SJCRH30 (cell line): ENCODE measurements around the gene ETV6. TPM values are rescaled to one million over a fixed set of nuclear protein-coding genes. Genes with fewer than 3 reads are reported as not detected.

Experiments used
- DNase-seq, 2 experiments: peaks; one replicate each; pipeline ENCODE4 v3.0.0-alpha.2; 2015 to 2020
- H3K27ac ChIP-seq: fragments of 250-450 bp; sonication (Bioruptor Pico); 2 replicates; pipeline ENCODE4 v1.5.1; 2020; ENCODE audit warnings: mild to moderate bottlenecking, moderate library complexity
- H3K27me3 ChIP-seq: fragments of 250-450 bp; sonication (Bioruptor Pico); 2 replicates; pipeline ENCODE4 v1.5.1; 2020; ENCODE audit warnings: mild to moderate bottlenecking, moderate library complexity
- H3K36me3 ChIP-seq: fragments of 250-450 bp; sonication (Bioruptor Pico); 2 replicates; pipeline ENCODE4 v1.5.1; 2020; ENCODE audit warnings: mild to moderate bottlenecking, moderate library complexity
- H3K4me1 ChIP-seq: fragments of 250-450 bp; sonication (Bioruptor Pico); 2 replicates; pipeline ENCODE4 v1.5.1; 2020; ENCODE audit warnings: mild to moderate bottlenecking, moderate library complexity
- H3K4me3 ChIP-seq: fragments of 250-450 bp; sonication (Bioruptor Pico); 2 replicates; pipeline ENCODE4 v1.5.1; 2020; ENCODE audit warnings: mild to moderate bottlenecking, moderate library complexity
- H3K9me3 ChIP-seq: fragments of 250-450 bp; sonication (Bioruptor Pico); replicated peaks from 2 replicates; pipeline ENCODE4 v1.5.1; 2020; ENCODE audit warnings: mild to moderate bottlenecking, moderate library complexity
- total RNA-seq: library from RNA; depleted of rRNA; stranded (reverse); fragments of >200 nt; shearing (Covaris generic); gene quantifications from 2 replicates; pipeline ENCODE4 v1.2.3, GENCODE V29; 2014

The ETV6 gene
- total RNA-seq, 1 experiment from 2014 or later: 5.6 TPM

DNA sequence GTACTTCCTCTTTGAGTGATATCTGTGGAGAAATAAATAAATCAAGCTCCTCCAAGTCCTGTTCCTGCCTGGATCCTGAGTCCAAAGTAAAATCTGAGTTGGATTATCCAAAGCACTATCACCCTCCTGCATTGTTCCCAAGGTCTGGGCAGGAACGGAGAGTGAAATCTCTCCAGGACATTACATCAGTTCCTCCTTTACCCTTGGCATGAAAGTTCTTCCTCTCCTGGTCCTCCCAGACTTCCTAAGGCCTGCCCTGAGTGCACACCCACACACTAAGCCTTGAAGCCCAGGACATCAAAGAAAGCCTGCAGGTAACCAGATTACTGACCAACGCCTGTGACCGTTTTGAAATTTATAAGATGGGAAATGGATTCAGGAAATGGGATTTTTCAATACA lies 214.5 kb downstream of the ETV6 start:
- no peak for DNase-seq
- H3K36me3 ChIP-seq: no peaks in the 10 kb centered on the region; the same call in 1 of the 2 replicates
- 0 out of 2 replicates have a peak, but pooled peaks cover 3% of the 10 kb centered on the region for H3K9me3 ChIP-seq
- H3K4me1 ChIP-seq: no peaks in the 10 kb centered on the region
- H3K27ac ChIP-seq: no peak overlapping the region
- H3K4me3 ChIP-seq: no peak overlapping the region
- H3K27me3 ChIP-seq: no peaks in the 10 kb centered on the region

GRCh38 chr12:11865824-11866223 lies 216.3 kb downstream of the ETV6 start:
- no peaks in the 10 kb centered on the region for H3K27me3 ChIP-seq
- DNase-seq: no peak
- H3K36me3 ChIP-seq: no peaks in the 10 kb centered on the region; the same call in 1 of the 2 replicates
- H3K27ac ChIP-seq: no peak overlapping the region
- H3K4me1 ChIP-seq: no peaks in the 10 kb centered on the region
- H3K4me3 ChIP-seq: no peak overlapping the region
- H3K9me3 ChIP-seq: 0 out of 2 replicates have a peak, but pooled peaks cover 3% of the 10 kb centered on the region

DNA sequence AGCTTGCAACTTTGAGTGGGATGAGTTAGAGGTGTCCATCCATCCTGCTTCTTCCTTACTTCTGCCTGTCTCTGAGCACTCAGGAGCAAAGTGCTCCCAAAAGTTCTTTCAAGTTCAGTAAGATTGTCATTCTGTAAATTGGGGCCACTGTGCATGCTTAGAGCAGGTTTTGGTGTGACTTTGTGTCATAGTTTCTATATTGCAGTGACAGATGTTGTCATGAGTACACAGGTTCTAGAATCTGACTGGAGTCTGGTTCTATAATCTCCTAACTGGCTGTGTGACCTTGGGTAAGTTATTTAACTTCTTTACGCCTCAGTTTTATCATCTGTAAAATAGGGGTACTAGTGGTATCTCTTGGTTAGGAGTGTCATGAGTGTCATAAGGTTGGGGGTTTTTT lies 218.6 kb downstream of the ETV6 start:
- H3K9me3 ChIP-seq: 0 out of 2 replicates have a peak, but pooled peaks cover 3% of the 10 kb centered on the region
- H3K27me3 ChIP-seq: no peaks in the 10 kb centered on the region
- H3K4me1 ChIP-seq: no peaks in the 10 kb centered on the region
- no peak overlapping the region for H3K27ac ChIP-seq
- DNase-seq: no peak
- no peak overlapping the region for H3K4me3 ChIP-seq
- H3K36me3 ChIP-seq: no peaks in the 10 kb centered on the region; the same call in 1 of the 2 replicates

- Histone ChIP-seq H3K4me3 (no peak overlapping the region), H3K36me3 (no peaks in the 10 kb centered on the region; the same call in 1 of the 2 replicates), H3K27ac (no peak overlapping the region), H3K27me3 (no peaks in the 10 kb centered on the region), H3K4me1 (no peaks in the 10 kb centered on the region), H3K9me3 (0 out of 2 replicates have a peak, but pooled peaks cover 3% of the 10 kb centered on the region)
- DNase-seq: no peak
Measured at GRCh38 chr12:11869406-11869805, 219.9 kb downstream of the ETV6 start.

- Histone ChIP-seq H3K4me3 (no peak overlapping the region), H3K27me3 (no peaks in the 10 kb centered on the region), H3K4me1 (no peaks in the 10 kb centered on the region), H3K27ac (no peak overlapping the region), H3K36me3 (no peaks in the 10 kb centered on the region; the same call in 1 of the 2 replicates), H3K9me3 (0 out of 2 replicates have a peak, but pooled peaks cover 3% of the 10 kb centered on the region)
- DNase-seq: no peak
Measured at GRCh38 chr12:11870041-11870451, 220.6 kb downstream of the ETV6 start.

DNA sequence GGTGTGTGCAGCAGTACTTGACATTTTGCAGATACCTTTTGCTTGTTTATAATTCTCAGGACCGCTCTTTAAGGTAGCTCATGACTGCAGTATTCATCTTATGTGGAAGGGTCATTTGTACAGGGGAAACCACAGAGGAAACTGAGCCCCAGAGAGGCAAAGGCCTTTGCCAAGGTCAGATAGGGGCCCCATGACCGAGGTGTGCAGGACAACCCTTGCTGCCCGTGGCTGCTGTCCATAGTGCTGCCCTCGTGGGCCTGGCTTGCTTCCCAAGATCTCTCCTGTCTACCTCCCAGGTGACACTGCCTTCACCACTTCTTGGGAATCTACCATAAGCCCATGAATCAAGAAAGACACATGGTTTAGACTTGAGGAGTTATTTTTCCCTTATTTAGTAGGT lies 222.6 kb downstream of the ETV6 start:
- Histone ChIP-seq H3K9me3 (no peaks in the 10 kb centered on the region), H3K27me3 (no peaks in the 10 kb centered on the region), H3K4me1 (no peaks in the 10 kb centered on the region), H3K27ac (no peak overlapping the region), H3K36me3 (no peaks in the 10 kb centered on the region; the same call in 1 of the 2 replicates), H3K4me3 (no peak overlapping the region)
- no peak for DNase-seq

GRCh38 chr12:11875414-11875935 lies 226.0 kb downstream of the ETV6 start:
- peaks cover 8% of the 10 kb centered on the region; the same call in 1 of the 2 replicates for H3K4me1 ChIP-seq
- no peak for DNase-seq
- no peaks in the 10 kb centered on the region; the same call in 1 of the 2 replicates for H3K36me3 ChIP-seq
- H3K27ac ChIP-seq: no peak overlapping the region
- no peaks in the 10 kb centered on the region for H3K27me3 ChIP-seq
- no peak overlapping the region for H3K4me3 ChIP-seq
- no peaks in the 10 kb centered on the region for H3K9me3 ChIP-seq

DNA sequence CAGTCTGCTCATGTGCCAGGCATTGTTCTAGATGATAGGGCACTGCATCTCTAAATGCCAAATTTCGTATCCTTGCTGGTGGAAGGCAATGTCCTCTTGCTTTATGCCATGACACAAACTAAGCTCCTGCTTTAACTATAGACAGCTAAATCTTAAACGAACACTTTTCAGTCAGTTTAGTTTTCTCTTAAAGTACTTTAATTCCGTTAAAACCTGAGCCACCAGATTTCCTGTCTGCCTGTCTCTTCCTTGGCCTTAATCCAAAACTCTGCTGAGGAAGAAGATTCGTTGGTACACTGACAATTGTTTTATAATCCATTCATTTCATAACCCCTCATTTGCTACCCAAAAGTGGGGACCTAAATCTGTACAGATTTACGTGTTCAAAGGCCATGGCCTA lies 226.8 kb downstream of the ETV6 start:
- Histone ChIP-seq H3K9me3 (no peaks in the 10 kb centered on the region), H3K27me3 (no peaks in the 10 kb centered on the region), H3K27ac (no peak overlapping the region), H3K4me1 (peaks cover 8% of the 10 kb centered on the region; the same call in 1 of the 2 replicates), H3K4me3 (no peak overlapping the region), H3K36me3 (no peaks in the 10 kb centered on the region)
- DNase-seq: no peak

GRCh38 chr12:11877102-11877826 lies 227.8 kb downstream of the ETV6 start:
- no peak overlapping the region for H3K4me3 ChIP-seq
- H3K9me3 ChIP-seq: no peaks in the 10 kb centered on the region
- no peaks in the 10 kb centered on the region for H3K36me3 ChIP-seq
- no peak overlapping the region for H3K27ac ChIP-seq
- H3K4me1 ChIP-seq: peaks cover 8% of the 10 kb centered on the region; the same call in 1 of the 2 replicates
- no peak for DNase-seq
- no peaks in the 10 kb centered on the region for H3K27me3 ChIP-seq

- Histone ChIP-seq H3K36me3 (no peaks in the 10 kb centered on the region), H3K4me1 (peaks cover 8% of the 10 kb centered on the region; the same call in 1 of the 2 replicates), H3K4me3 (no peak overlapping the region), H3K27me3 (no peaks in the 10 kb centered on the region), H3K9me3 (no peaks in the 10 kb centered on the region), H3K27ac (no peak overlapping the region)
- DNase-seq: no peak
Measured at GRCh38 chr12:11877869-11878780, 228.7 kb downstream of the ETV6 start.

DNA sequence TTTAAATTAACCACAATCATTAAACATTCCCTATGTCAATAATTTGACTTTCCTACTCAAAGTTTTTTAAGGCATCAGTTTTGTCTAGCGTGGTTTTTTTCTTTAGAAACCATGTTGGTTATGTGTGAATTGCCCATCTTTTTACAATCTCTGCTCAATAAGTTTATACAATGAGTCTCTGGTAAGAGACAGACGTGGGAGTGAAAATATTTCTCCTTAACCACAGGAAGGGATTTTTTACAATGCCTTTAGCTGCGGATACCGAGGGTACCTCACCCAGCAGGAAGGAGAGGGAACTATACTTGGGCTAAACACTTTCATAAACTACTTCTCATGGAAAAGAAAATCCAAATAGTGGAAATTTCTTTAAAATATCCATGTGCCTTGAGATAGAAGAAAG lies 229.8 kb downstream of the ETV6 start:
- no peak for DNase-seq
- no peak overlapping the region for H3K27ac ChIP-seq
- H3K36me3 ChIP-seq: no peaks in the 10 kb centered on the region
- H3K9me3 ChIP-seq: no peaks in the 10 kb centered on the region
- H3K4me1 ChIP-seq: peaks cover 8% of the 10 kb centered on the region; the same call in 1 of the 2 replicates
- H3K27me3 ChIP-seq: no peaks in the 10 kb centered on the region
- no peak overlapping the region for H3K4me3 ChIP-seq

GRCh38 chr12:11880381-11880780 lies 230.9 kb downstream of the ETV6 start:
- DNase-seq: no peak
- Histone ChIP-seq H3K4me1 (peaks cover 8% of the 10 kb centered on the region; the same call in 1 of the 2 replicates), H3K4me3 (no peak overlapping the region), H3K27ac (no peak overlapping the region), H3K36me3 (no peaks in the 10 kb centered on the region), H3K9me3 (no peaks in the 10 kb centered on the region), H3K27me3 (no peaks in the 10 kb centered on the region)

GRCh38 chr12:11881835-11882234 lies 232.4 kb downstream of the ETV6 start:
- H3K4me3 ChIP-seq: no peak overlapping the region
- no peaks in the 10 kb centered on the region for H3K27me3 ChIP-seq
- peaks cover 8% of the 10 kb centered on the region; the same call in 1 of the 2 replicates for H3K4me1 ChIP-seq
- no peak for DNase-seq
- H3K9me3 ChIP-seq: no peaks in the 10 kb centered on the region
- H3K27ac ChIP-seq: no peak overlapping the region
- H3K36me3 ChIP-seq: no peaks in the 10 kb centered on the region

DNA sequence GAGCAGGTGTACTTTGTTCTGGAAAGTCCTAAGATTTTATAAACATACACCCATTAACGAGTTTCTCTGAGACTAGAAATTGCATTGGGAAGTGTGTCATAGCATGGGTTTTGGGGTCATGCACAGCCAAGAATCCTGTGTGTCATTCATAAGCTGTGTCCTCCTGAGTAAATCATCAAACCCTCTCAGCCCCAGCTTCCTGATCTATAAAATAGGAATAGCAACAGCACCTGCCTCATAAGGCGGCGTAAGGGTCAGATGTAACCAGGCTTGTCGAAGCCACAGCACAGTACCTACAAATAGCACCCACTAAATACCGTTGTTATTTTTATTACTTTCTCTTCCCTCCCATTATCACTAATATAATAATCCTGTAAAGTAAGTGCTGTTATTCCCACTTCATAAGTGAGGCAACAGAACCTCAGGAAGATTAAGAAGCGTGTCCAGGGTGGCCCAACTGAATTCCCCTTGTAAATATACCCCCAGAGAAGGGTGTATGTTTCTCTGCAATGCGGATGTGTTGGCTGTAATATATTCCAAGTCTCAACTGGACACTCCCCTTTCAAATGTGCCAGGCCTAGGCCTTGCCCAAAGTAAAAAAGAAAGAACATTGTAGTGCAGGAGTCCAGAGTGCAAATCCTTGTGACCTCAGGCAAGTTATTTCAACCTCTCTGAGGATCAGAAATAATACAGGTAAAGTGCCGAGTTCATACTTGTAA lies 233.0 kb downstream of the ETV6 start:
- Histone ChIP-seq H3K27me3 (no peaks in the 10 kb centered on the region), H3K4me3 (no peak overlapping the region), H3K36me3 (no peaks in the 10 kb centered on the region), H3K27ac (no peak overlapping the region), H3K4me1 (peaks cover 8% of the 10 kb centered on the region; the same call in 1 of the 2 replicates), H3K9me3 (no peaks in the 10 kb centered on the region)
- no peak for DNase-seq
